SK-N-SH treated with all-trans-retinoic acid at 6 μM for 48 hours (cell line): ENCODE results near the gene SAMD9.

Experiments used
- ARNTL ChIP-seq: fragments of 450-650 bp; formaldehyde crosslinking; IDR thresholded peaks from 2 replicates; pipeline ENCODE4 v1.5.0; 2020; ENCODE audit warnings: low read depth, mild to moderate bottlenecking, moderate library complexity, borderline replicate concordance
- BACH2 ChIP-seq: fragments of 250-450 bp; sonication (Bioruptor Pico); IDR thresholded peaks from 2 replicates; pipeline ENCODE4 v1.9.0; 2021; ENCODE audit warnings: mild to moderate bottlenecking, borderline replicate concordance
- ESRRG ChIP-seq: fragments of 250-450 bp; sonication (Bioruptor Pico); IDR thresholded peaks from 2 replicates; pipeline ENCODE4 v1.6.1; 2021; ENCODE audit warnings: mild to moderate bottlenecking
- GLIS3 ChIP-seq: fragments of 250-450 bp; sonication (Bioruptor Pico); IDR thresholded peaks from 2 replicates; pipeline ENCODE4 v1.5.0; 2020; ENCODE audit warnings: mild to moderate bottlenecking, moderate library complexity
- RARB ChIP-seq: fragments of 250-450 bp; sonication (Bioruptor Pico); IDR thresholded peaks from 2 replicates; pipeline ENCODE4 v1.8.0; 2021; ENCODE audit warnings: mild to moderate bottlenecking, moderate library complexity
- TSHZ2 ChIP-seq: fragments of 250-450 bp; sonication (Bioruptor Pico); IDR thresholded peaks from 2 replicates; pipeline ENCODE4 v1.5.0; 2020; ENCODE audit warnings: mild to moderate bottlenecking, moderate library complexity
- ZFP30 ChIP-seq: fragments of 450-650 bp; formaldehyde crosslinking; IDR thresholded peaks from 2 replicates; pipeline ENCODE4 v1.5.0; 2022; ENCODE audit warnings: mild to moderate bottlenecking, moderate library complexity
- ZNF565 ChIP-seq: fragments of 450-650 bp; formaldehyde crosslinking; conservative IDR thresholded peaks from 2 replicates; pipeline ENCODE4 v1.5.0; 2020; ENCODE audit warnings: low read depth, mild to moderate bottlenecking, moderate library complexity
- ZNF70 ChIP-seq: fragments of 450-650 bp; formaldehyde crosslinking; IDR thresholded peaks from 2 replicates; pipeline ENCODE4 v1.5.0; 2020; ENCODE audit warnings: mild to moderate bottlenecking, moderate library complexity
- TF ChIP-seq, protein P1 (sequence below): fragments of 250-450 bp; sonication (Bioruptor Pico); IDR thresholded peaks from 2 replicates; pipeline ENCODE4 v1.8.0; 2021; ENCODE audit warnings: low read depth, mild to moderate bottlenecking, moderate library complexity, borderline replicate concordance
- TF ChIP-seq, protein P2 (sequence below): fragments of 250-450 bp; sonication (Bioruptor Pico); IDR thresholded peaks from 2 replicates; pipeline ENCODE4 v1.8.0; 2020; ENCODE audit warnings: mild to moderate bottlenecking, moderate library complexity, borderline replicate concordance
- TF ChIP-seq, protein P3 (sequence below): fragments of 250-450 bp; sonication (Bioruptor Pico); IDR thresholded peaks from 2 replicates; pipeline ENCODE4 v1.5.1; 2020; ENCODE audit warnings: low read depth, mild to moderate bottlenecking, moderate library complexity

DNA sequence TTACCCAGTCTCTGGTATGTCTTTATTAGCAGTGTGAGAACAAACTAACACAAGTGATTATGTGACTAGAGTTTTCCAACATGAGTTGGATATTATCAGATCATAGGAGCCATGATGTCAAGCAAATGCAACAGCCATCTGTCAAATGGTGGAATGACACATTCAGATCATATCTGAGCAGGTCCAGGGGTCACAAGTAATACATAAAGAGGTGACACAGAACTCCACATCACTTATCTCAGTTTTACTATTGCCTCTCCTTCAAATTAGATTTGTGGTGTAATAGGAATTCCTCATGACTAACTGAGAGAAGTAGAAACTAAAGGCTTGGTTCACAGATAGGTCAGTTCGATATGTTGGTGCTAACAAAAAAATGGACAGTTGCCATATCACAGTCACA lies 42.6 kb upstream of the SAMD9 start:
- TF ChIP-seq, protein P1, sequence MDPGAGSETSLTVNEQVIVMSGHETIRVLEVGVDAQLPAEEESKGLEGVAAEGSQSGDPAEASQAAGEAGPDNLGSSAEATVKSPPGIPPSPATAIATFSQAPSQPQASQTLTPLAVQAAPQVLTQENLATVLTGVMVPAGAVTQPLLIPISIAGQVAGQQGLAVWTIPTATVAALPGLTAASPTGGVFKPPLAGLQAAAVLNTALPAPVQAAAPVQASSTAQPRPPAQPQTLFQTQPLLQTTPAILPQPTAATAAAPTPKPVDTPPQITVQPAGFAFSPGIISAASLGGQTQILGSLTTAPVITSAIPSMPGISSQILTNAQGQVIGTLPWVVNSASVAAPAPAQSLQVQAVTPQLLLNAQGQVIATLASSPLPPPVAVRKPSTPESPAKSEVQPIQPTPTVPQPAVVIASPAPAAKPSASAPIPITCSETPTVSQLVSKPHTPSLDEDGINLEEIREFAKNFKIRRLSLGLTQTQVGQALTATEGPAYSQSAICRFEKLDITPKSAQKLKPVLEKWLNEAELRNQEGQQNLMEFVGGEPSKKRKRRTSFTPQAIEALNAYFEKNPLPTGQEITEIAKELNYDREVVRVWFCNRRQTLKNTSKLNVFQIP (CRISPR knock-in tag), result peak; percentile 22; the same call in 1 of the 2 replicates
- TF ChIP-seq ZNF565 (CRISPR knock-in tag) (no peak), ESRRG (CRISPR knock-in tag) (no peak), RARB (CRISPR knock-in tag) (no peak; the same call in 1 of the 2 replicates), GLIS3 (0 out of 2 replicates have a peak, but pooled peaks have one; percentile 19), ZNF70 (no peak), ZFP30 (CRISPR knock-in tag) (no peak), ARNTL (CRISPR knock-in tag) (no peak), TSHZ2 (CRISPR knock-in tag) (no peak), BACH2 (CRISPR knock-in tag) (no peak)
- TF ChIP-seq, protein P2, sequence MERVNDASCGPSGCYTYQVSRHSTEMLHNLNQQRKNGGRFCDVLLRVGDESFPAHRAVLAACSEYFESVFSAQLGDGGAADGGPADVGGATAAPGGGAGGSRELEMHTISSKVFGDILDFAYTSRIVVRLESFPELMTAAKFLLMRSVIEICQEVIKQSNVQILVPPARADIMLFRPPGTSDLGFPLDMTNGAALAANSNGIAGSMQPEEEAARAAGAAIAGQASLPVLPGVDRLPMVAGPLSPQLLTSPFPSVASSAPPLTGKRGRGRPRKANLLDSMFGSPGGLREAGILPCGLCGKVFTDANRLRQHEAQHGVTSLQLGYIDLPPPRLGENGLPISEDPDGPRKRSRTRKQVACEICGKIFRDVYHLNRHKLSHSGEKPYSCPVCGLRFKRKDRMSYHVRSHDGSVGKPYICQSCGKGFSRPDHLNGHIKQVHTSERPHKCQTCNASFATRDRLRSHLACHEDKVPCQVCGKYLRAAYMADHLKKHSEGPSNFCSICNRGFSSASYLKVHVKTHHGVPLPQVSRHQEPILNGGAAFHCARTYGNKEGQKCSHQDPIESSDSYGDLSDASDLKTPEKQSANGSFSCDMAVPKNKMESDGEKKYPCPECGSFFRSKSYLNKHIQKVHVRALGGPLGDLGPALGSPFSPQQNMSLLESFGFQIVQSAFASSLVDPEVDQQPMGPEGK (CRISPR knock-in tag), result peak; percentile 95; the same call in 1 of the 2 replicates
- TF ChIP-seq, protein P3, sequence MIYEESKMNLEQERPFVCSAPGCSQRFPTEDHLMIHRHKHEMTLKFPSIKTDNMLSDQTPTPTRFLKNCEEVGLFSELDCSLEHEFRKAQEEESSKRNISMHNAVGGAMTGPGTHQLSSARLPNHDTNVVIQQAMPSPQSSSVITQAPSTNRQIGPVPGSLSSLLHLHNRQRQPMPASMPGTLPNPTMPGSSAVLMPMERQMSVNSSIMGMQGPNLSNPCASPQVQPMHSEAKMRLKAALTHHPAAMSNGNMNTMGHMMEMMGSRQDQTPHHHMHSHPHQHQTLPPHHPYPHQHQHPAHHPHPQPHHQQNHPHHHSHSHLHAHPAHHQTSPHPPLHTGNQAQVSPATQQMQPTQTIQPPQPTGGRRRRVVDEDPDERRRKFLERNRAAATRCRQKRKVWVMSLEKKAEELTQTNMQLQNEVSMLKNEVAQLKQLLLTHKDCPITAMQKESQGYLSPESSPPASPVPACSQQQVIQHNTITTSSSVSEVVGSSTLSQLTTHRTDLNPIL, result peak; percentile 98
